Lower leg skin (tissue), 4 donors: ENCODE data around the gene RCBTB2. TPM values are rescaled to one million over a fixed set of nuclear protein-coding genes. Genes with fewer than 3 reads are reported as not detected.

Experiments used
- DNase-seq, 2 donors: peaks; one replicate each; pipeline ENCODE4 v3.0.0-alpha.2; 2019; ENCODE audit warnings: low spot score in 2 of 2
- H3K4me3 ChIP-seq: fragments of 200-600 bp; sonication (generic); 2 replicates; pipeline ENCODE4 v1.5.1; 2017; ENCODE audit warnings: mild to moderate bottlenecking, low read depth; ENCODE audit not compliant: poor library complexity, severe bottlenecking
- POLR2A ChIP-seq, 2 donors: fragments of 450-650 bp; IDR thresholded peaks; one replicate each; pipeline ENCODE4 v1.6.1; 2016 to 2017; ENCODE audit warnings: antibody characterized with exemption in 2 of 2, mild to moderate bottlenecking in 1 of 2, moderate library complexity in 1 of 2
- WGBS, 2 donors: methylation state at CpG; one replicate each; pipeline ENCODE4 v1.1.5; 2018; 5-methylcytosine and 5-hydroxymethylcytosine counted together
- intact Hi-C: fragments of 100-400 bp; cut with DNase I; formaldehyde crosslinking; loops from one replicate; pipeline ENCODE4 v1.15.0; 2023; ENCODE audit warnings: low total_unique reads
- total RNA-seq, 4 donors: library from RNA; depleted of rRNA; stranded (reverse); fragments of >200 nt; gene quantifications; one replicate each; pipeline ENCODE4 v1.1.0, GENCODE V29; 2016
- TF ChIP-seq, protein P1 (sequence below), 3 donors: fragments of 450-650 bp; IDR thresholded peaks; one replicate each; pipeline ENCODE4 v1.5.1; 2016; ENCODE audit warnings: antibody characterized with exemption in 3 of 3, mild to moderate bottlenecking in 3 of 3, moderate library complexity in 2 of 3

The RCBTB2 gene
- total RNA-seq, 4 donors from 2014 or later = 3.5 to 6.7 (median 3.9) TPM

DNA sequence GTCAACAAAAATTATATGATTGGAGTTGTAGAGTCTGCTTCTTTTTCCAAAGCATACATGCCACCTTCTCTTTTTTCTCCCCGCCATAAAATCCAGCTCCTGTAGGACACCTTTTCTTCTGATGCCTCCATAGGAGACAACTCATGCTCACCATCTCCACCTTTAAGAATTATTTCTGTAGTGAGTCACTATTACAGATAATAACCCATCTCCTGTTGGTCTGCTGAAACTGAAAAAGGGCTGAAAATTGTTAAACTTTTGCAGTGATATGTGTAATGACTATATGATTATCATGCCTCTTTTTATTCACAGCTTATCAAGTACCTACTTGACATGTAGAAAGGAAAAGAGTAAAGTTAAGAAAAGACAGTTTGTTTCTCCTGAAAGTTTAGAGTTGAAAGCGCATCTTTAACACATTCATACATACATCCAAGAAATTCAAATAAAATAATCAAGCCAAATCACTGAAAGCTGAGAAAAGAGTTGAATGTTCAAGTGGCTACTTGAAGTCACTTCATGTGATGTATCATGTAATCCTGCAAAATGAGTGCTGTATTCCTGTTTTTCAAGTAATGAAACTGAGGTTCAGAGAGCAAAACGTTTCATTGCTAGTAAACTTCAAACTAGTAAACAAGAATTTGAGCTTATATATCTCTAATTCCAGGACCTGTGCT lies 84.5 kb downstream of the RCBTB2 start:
- intact Hi-C loops = no loop called here
- no peak for DNase-seq
- 66 to 73% methylated on average over 3 of the region's 3 CpGs for WGBS, 2 donors
- no peak for TF ChIP-seq POLR2A (IDR thresholded peaks at IDR 0.05)
- TF ChIP-seq, protein P1, sequence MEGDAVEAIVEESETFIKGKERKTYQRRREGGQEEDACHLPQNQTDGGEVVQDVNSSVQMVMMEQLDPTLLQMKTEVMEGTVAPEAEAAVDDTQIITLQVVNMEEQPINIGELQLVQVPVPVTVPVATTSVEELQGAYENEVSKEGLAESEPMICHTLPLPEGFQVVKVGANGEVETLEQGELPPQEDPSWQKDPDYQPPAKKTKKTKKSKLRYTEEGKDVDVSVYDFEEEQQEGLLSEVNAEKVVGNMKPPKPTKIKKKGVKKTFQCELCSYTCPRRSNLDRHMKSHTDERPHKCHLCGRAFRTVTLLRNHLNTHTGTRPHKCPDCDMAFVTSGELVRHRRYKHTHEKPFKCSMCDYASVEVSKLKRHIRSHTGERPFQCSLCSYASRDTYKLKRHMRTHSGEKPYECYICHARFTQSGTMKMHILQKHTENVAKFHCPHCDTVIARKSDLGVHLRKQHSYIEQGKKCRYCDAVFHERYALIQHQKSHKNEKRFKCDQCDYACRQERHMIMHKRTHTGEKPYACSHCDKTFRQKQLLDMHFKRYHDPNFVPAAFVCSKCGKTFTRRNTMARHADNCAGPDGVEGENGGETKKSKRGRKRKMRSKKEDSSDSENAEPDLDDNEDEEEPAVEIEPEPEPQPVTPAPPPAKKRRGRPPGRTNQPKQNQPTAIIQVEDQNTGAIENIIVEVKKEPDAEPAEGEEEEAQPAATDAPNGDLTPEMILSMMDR (IDR thresholded peaks at IDR 0.05) = no peak
- H3K4me3 ChIP-seq = no peak overlapping the region

DNA sequence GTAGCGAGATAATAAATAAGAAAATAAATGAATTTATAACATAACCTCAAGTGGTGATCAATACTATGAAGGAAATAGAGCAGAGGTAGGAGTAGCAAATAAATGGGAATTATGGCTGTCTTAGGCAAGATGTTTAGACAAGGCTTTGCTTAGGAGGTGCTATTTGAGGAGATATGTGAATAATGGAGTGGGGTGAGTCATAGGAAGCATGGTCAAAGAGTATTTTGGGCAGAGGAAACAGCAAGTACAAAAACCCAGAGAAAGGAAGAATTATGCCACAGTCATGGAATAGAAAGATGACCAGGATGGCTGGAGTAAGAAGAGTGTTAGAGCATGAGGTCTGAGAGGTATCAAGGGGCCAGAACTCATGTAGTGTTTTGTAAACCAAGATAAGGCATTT lies 86.4 kb downstream of the RCBTB2 start:
- no peak overlapping the region for H3K4me3 ChIP-seq
- intact Hi-C loops = no loop called here
- DNase-seq = no peak
- TF ChIP-seq POLR2A (IDR thresholded peaks at IDR 0.05) = no peak
- TF ChIP-seq, protein P1 (IDR thresholded peaks at IDR 0.05) = no peak
- 97 to 98% methylated on average over 1 of the region's 1 CpG for WGBS, 2 donors

DNA sequence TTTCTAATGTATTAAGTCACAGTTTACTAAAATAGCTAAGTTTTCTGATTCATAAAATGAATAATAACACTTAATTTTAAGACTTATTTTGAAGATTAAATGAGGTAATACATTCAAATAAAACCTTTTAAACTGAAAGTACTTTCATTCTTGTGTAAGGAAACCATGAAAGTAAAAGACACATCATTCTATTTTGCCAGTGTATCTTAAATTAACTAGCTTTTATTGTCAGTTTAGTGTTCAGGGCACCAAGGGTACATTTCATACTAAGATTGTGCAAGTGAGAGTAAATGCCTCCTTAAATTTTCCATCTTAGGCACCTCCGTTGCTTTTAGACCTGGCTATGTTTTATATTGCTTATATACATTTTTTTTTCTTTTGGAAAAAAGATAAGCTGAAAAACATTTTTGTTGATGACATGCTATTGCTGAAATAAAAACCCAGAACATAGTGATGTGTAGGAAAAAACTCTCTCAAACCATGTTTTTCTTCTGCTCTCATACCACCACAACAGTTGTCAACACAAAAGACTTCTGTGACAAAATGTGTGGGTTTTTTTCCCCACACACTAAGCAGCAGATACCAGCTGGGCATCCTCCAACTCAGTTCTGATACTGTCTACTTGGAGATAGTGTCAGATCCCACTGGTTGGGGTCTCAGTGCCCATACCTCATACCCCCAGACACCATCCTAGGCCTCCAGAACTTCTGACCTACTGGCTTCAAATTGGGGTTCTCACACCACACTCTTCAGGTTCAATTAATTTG lies 89.3 kb downstream of the RCBTB2 start:
- 56 to 60% methylated on average over 1 of the region's 1 CpG for WGBS, 2 donors
- intact Hi-C loops = no loop called here
- no peak for TF ChIP-seq POLR2A (IDR thresholded peaks at IDR 0.05)
- TF ChIP-seq, protein P1 (IDR thresholded peaks at IDR 0.05) = no peak
- H3K4me3 ChIP-seq = no peak overlapping the region
- DNase-seq = no peak

Other genes starting within 250 kb of the RCBTB2 start
- 10 to 100 TPM; 15.8 to 20.0 (median 16.4) TPM for gene RB1, start 229.3 kb downstream of the RCBTB2 start, total RNA-seq
- 10 to 100 TPM; 18.0 to 35.3 (median 23.1) TPM for gene LPAR6, start 120.0 kb downstream of the RCBTB2 start, total RNA-seq
- 1 to 10 TPM in 2 of 4 donors, under 1 TPM in 2; 0.30 to 2.2 (median 1.4) TPM for gene CYSLTR2, start 120.8 kb upstream of the RCBTB2 start, total RNA-seq